ENCODE data around the gene EXTL2.
"Not testable (repeated sequence)": the region's sequence is repeated elsewhere in the genome, so short reads cannot be mapped to it uniquely, and the experiment has no call there.

The EXTL2 gene

GRCh38 chr1:100832694-100833428 lies 61.8 kb downstream of the EXTL2 start:
- no peak for TF ChIP-seq ZNF175 (tag by site-specific recombination; IDR thresholded peaks at IDR 0.05)
- no peak for TF ChIP-seq MYNN (tag by site-specific recombination; IDR thresholded peaks at IDR 0.05; ENCODE audit: borderline replicate concordance)
- TF ChIP-seq ZNF544 (tag by site-specific recombination; IDR thresholded peaks at IDR 0.05): no peak
- TF ChIP-seq YY1 (tag by site-specific recombination; IDR thresholded peaks at IDR 0.05): no peak
- TF ChIP-seq ZNF10 (tag by site-specific recombination; IDR thresholded peaks at IDR 0.05): no peak
- TF ChIP-seq, protein P1, sequence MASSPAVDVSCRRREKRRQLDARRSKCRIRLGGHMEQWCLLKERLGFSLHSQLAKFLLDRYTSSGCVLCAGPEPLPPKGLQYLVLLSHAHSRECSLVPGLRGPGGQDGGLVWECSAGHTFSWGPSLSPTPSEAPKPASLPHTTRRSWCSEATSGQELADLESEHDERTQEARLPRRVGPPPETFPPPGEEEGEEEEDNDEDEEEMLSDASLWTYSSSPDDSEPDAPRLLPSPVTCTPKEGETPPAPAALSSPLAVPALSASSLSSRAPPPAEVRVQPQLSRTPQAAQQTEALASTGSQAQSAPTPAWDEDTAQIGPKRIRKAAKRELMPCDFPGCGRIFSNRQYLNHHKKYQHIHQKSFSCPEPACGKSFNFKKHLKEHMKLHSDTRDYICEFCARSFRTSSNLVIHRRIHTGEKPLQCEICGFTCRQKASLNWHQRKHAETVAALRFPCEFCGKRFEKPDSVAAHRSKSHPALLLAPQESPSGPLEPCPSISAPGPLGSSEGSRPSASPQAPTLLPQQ (tag by site-specific recombination; IDR thresholded peaks at IDR 0.05): no peak
- TF ChIP-seq, protein P2, sequence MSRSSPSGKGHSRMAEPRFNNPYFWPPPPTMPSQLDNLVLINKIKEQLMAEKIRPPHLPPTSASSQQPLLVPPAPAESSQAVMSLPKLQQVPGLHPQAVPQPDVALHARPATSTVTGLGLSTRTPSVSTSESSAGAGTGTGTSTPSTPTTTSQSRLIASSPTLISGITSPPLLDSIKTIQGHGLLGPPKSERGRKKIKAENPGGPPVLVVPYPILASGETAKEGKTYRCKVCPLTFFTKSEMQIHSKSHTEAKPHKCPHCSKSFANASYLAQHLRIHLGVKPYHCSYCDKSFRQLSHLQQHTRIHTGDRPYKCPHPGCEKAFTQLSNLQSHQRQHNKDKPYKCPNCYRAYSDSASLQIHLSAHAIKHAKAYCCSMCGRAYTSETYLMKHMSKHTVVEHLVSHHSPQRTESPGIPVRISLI (tag by site-specific recombination; IDR thresholded peaks at IDR 0.05): no peak
- no peak for TF ChIP-seq ZNF221 (tag by site-specific recombination; IDR thresholded peaks at IDR 0.05; ENCODE audit: borderline replicate concordance)
- TF ChIP-seq PBX3 (CRISPR knock-in tag; IDR thresholded peaks at IDR 0.05): no peak
- TF ChIP-seq ZNF335 (tag by site-specific recombination; conservative IDR thresholded peaks at IDR 0.05): no peak
- no peak for TF ChIP-seq ZNF112 (tag by site-specific recombination; IDR thresholded peaks at IDR 0.05)
- TF ChIP-seq ZBTB20 (tag by site-specific recombination; IDR thresholded peaks at IDR 0.05): no peak
- no peak for TF ChIP-seq ZFP41 (tag by site-specific recombination; IDR thresholded peaks at IDR 0.05; ENCODE audit: borderline replicate concordance)
- no peak for TF ChIP-seq ZBTB21 (tag by site-specific recombination; IDR thresholded peaks at IDR 0.05)
- TF ChIP-seq ZNF596 (tag by site-specific recombination; IDR thresholded peaks at IDR 0.05): no peak
- TF ChIP-seq ZNF394 (tag by site-specific recombination; IDR thresholded peaks at IDR 0.05; ENCODE audit: borderline replicate concordance): no peak
- TF ChIP-seq ZNF423 (tag by site-specific recombination; IDR thresholded peaks at IDR 0.05): no peak
- TF ChIP-seq ZNF600 (tag by site-specific recombination; IDR thresholded peaks at IDR 0.05): no peak
- no peak for TF ChIP-seq ZNF707 (tag by site-specific recombination; IDR thresholded peaks at IDR 0.05)
- no peak for TF ChIP-seq ZNF626 (tag by site-specific recombination; IDR thresholded peaks at IDR 0.05)
- ChIA-PET CTCF (no interaction called here), POLR2A (no interaction called here)
- Histone ChIP-seq H3K4me3 (ENCODE audit: low read depth, low read length) (no peak overlapping the region), H3K36me3 (ENCODE audit: control insufficient read depth in 2 of 2, insufficient read depth in 1 of 2, low read length in 2 of 2) (no peaks in the 10 kb centered on the region), H3K4me1 (ENCODE audit: control insufficient read depth, insufficient read depth, low read length) (no peaks in the 10 kb centered on the region), H3K27ac (ENCODE audit: extremely low read depth, low read depth, low read length) (no peak overlapping the region), H3K9me3 (ENCODE audit: control insufficient read depth, insufficient read depth, low read depth, low read length) (no peaks in the 10 kb centered on the region)

DNA sequence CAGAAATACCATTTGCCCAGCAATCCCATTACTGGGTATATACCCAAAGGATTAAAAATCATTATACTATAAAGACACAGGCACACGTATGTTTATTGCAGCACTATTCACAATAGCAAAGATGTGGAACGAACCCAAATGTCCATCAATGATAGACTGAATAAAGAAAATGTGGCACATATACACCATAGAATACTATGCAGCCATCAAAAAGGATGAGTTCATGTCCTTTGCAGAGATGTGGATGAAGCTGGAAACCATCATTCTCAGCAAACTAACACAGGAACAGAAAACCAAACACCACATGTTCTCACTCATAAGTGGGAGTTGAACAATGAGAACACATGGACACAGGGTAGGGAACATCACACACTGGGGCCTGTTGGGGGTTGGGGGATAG lies 69.0 kb downstream of the EXTL2 start:
- H3K4me3 ChIP-seq (ENCODE audit: low read depth, low read length); H3K4me1 ChIP-seq (ENCODE audit: control insufficient read depth, insufficient read depth, low read length); H3K36me3 ChIP-seq (ENCODE audit: control insufficient read depth in 2 of 2, insufficient read depth in 1 of 2, low read length in 2 of 2); H3K9me3 ChIP-seq (ENCODE audit: control insufficient read depth, insufficient read depth, low read depth, low read length); H3K27ac ChIP-seq (ENCODE audit: extremely low read depth, low read depth, low read length); CTCF ChIA-PET; POLR2A ChIA-PET: not testable (repeated sequence)
- TF ChIP-seq ZNF146 (tag by site-specific recombination; IDR thresholded peaks at IDR 0.05): peak; percentile 65; the same call in 1 of the 2 replicates
